Coronary artery (tissue), 2 donors: ENCODE measurements around the gene PLXNA2.

ENCODE experiments used
- DNase-seq: peaks from one replicate; pipeline ENCODE4 v3.0.0-alpha.2; 2017; ENCODE audit warnings: low spot score
- H3K27ac ChIP-seq, 2 donors: fragments of 200-600 bp; sonication (generic); one replicate each; pipeline ENCODE4 v1.5.1; 2016 to 2019
- H3K4me3 ChIP-seq: fragments of 200-600 bp; sonication (generic); 2 replicates; pipeline ENCODE4 v1.5.1; 2016; ENCODE audit warnings: mild to moderate bottlenecking, moderate library complexity
- TF ChIP-seq, protein P1 (sequence below): fragments of 200-600 bp; sonication (generic); IDR thresholded peaks from one replicate; pipeline ENCODE4 v1.5.1; 2019; ENCODE audit warnings: antibody characterized with exemption

The PLXNA2 gene

DNA sequence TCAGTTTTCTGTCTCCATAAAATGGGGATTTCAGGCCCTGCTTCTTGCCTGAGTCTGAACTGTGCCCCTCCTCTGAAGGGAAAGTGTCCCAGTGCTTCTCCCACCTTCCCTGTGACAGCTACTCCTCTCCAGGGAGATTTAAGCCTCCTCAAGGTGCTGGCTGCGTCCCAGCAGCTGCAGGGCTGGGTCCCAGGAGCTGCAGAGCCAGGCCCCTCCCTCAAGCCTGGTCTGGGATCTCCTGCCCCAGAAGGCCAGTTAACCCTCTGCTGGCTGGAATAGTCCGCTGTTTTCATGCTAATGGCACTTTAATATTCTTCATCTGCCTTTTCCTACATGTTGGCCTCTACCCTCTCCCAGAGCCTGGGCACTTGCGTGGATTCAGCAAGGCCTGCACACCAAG is 99.0 kb downstream of the PLXNA2 start:
- Histone ChIP-seq H3K27ac (no peak overlapping the region), H3K4me3 (no peak overlapping the region)
- TF ChIP-seq, protein P1, sequence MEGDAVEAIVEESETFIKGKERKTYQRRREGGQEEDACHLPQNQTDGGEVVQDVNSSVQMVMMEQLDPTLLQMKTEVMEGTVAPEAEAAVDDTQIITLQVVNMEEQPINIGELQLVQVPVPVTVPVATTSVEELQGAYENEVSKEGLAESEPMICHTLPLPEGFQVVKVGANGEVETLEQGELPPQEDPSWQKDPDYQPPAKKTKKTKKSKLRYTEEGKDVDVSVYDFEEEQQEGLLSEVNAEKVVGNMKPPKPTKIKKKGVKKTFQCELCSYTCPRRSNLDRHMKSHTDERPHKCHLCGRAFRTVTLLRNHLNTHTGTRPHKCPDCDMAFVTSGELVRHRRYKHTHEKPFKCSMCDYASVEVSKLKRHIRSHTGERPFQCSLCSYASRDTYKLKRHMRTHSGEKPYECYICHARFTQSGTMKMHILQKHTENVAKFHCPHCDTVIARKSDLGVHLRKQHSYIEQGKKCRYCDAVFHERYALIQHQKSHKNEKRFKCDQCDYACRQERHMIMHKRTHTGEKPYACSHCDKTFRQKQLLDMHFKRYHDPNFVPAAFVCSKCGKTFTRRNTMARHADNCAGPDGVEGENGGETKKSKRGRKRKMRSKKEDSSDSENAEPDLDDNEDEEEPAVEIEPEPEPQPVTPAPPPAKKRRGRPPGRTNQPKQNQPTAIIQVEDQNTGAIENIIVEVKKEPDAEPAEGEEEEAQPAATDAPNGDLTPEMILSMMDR = no peak
- DNase-seq = no peak

DNA sequence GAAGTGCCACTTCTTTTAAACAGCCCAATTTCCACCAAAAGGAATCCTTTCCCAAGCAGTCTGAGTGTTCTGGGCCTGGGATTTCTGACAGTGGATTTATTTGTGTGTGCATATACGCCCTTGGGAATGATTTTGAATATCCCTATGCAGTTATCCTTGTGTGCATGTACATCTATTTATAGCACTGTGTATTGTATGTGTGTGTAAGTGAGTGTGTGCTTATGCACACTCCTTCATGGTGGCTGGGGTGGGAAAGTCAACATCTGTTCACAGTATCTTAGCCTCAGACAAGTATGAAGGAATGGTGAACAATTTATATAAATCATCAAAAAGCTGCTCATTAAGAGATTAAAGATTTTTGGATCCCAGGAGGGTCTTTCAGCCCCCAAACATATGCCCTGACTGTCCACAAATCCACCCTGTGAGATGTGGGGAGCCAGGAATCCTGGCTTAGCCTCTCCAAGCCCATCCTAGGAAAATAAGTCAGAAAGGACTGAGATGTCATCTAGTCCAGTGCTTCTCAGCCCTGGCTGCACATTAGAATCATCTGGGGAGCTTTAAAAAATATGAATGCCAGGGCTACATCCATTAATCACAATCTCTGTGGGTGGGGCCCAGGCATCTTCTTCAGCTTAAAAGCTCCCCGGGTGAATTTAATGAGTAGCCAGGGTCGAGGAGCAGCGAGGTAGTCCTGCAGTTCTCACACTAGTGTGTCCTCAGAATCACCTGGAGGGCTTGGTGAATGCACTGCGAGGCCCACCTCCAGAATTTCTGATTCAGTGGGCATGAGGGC is 101.4 kb downstream of the PLXNA2 start:
- H3K27ac ChIP-seq = no peak overlapping the region
- H3K4me3 ChIP-seq = no peak overlapping the region
- DNase-seq = no peak
- TF ChIP-seq, protein P1 = no peak

DNA sequence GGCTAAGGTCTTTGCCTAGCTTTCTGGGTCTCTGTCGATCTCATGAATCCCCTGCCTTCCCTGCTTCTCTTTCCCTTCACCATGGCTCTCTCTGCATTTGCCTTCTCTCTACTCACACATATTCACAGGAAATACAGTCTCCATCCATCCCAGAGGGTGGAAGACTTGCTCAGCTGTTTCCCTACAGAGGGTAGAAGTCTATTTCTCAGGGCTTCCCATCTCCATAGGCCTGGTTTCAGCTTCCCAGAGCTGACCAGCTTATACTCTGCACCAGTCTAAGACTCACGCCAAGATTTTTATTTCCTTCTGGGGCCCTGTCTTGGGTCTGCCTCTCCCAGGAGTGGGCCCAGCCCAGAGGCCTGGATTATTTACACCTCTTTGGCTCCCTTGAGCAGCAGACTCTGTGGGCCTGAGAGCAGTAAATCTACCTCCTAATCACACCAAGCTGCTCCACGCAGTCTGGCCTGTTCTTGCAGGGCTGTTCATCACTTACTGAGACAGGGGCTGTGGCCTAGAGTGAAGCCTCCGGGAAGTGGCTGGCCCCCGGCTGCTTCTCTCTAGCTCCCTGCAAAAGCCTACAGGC is 102.5 kb downstream of the PLXNA2 start:
- no peak for DNase-seq
- TF ChIP-seq, protein P1 = no peak

DNA sequence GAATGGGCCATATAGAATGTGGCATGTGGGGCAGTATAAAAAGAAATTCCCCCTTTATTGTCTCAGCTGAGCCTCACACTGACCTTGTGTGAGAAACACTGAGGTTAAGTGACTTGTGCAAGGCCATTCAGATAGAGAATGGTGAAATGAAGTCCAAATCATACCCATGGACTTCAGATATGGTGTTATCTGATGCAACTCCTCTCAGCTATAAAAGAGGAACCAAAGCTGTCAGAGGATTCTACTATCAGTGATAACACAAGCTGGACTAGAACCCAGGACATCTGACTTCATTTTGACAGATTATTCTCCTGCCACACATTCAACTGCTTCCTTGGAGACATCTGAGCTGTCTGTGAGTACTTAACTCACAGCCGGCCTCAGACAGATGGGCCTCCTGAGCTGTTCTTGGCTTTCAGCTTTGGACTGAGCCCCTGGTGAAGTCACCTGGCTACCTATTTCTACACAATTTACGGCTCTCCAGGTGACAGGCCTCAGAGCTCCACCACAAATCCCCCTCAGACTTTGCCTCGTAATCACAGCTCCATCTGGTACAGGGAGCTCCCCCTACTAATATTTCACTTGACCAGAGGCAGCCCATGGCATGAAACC is 104.6 kb downstream of the PLXNA2 start:
- TF ChIP-seq, protein P1 = no peak
- Histone ChIP-seq H3K27ac (no peak overlapping the region), H3K4me3 (no peak overlapping the region)
- no peak for DNase-seq

More for the DNA sequence above, 102.5 kb downstream of the PLXNA2 start:
- no peak overlapping the region for H3K4me3 ChIP-seq
- no peak overlapping the region for H3K27ac ChIP-seq

DNA sequence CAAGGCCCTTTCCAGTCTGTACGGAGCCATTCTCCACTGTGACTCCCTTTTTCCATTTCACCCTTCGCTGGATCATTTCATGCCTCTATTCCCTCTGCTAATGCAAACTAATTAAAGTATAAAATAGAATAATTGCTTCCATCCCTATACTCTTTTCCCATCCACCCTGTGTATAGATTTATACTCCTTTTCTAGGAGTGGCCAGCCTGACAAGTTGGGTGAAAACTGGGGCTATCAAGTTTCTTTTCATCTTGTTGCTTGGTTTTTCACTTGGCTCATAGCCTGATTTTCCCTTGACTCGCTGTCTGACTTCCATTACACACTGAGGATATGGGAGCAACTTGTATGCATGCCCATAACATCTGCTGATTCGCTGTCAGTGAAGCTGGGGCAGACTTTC is 107.0 kb downstream of the PLXNA2 start:
- TF ChIP-seq, protein P1 = no peak
- Histone ChIP-seq H3K27ac (peak overlapping the region in 1 of 2 donors; percentile 61), H3K4me3 (no peak overlapping the region)
- DNase-seq = no peak

DNA sequence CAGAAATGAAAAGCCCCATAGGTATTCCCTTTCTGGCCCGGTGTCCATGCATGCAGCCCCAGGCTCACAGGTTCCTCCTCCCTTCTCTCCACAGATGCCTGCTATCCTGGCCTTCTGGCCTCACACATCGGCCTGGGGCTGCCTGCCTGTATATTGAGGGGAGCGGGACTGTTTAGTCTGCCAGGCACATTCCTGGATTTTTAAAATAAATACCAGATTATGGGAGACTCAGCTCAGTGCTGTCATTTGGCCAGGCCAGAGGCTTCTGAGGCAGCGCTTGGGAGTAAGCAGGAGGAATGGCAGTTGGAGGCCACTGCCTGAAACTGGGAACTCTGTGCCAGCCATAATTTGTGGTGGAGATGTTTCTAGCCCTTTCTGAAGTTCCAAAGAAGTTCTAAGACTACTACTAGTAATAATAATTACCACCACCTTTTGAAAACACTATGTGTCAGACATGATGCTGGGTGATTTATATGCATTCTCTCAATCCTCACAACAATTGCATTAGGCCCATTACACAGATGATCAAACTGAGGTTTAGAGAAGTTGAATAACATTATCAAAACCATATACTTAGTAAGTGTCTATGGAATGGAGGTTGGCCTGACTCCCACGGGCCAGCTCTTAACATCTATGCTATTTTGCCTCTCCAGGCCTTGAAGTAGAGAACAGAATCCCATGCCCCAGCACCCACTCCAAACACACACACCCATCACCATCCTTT is 107.6 kb downstream of the PLXNA2 start:
- TF ChIP-seq, protein P1 = no peak
- H3K4me3 ChIP-seq = no peak overlapping the region
- H3K27ac ChIP-seq = peak overlapping the region in 1 of 2 donors; percentile 61
- DNase-seq = no peak
